ENCODE results near the gene LRRC51. TPM values are rescaled to one million over a fixed set of nuclear protein-coding genes. Genes with fewer than 3 reads are reported as not detected.
"Not testable (repeated sequence)": the region's sequence is repeated elsewhere in the genome, so short reads cannot be mapped to it uniquely, and the experiment has no call there.

Gene LRRC51
- total and polyA plus RNA-seq, 7 donors = 3.2 to 14.8 (median 7.3) TPM

GRCh38 chr11:72140661-72141060 lies 60.0 kb downstream of the LRRC51 start:
- intact Hi-C loops (cut with DNase I) = no loop called here
- Histone ChIP-seq H3K9me3 (no peaks in the 10 kb centered on the region), H3K4me1 (no peaks in the 10 kb centered on the region), H3K36me3 (no peaks in the 10 kb centered on the region), H3K27ac (no peak overlapping the region), H3K27me3 (no peaks in the 10 kb centered on the region), H3K4me3 (no peak overlapping the region)
- DNase-seq = no peak
- 96 to 98% methylated on average over 2 of the region's 2 CpGs for WGBS, 2 donors
- TF ChIP-seq EP300 (IDR thresholded peaks at IDR 0.05) (no peak), POLR2AphosphoS5 (IDR thresholded peaks at IDR 0.05) (no peak), POLR2A (IDR thresholded peaks at IDR 0.05) (no peak)
- TF ChIP-seq, protein P1, sequence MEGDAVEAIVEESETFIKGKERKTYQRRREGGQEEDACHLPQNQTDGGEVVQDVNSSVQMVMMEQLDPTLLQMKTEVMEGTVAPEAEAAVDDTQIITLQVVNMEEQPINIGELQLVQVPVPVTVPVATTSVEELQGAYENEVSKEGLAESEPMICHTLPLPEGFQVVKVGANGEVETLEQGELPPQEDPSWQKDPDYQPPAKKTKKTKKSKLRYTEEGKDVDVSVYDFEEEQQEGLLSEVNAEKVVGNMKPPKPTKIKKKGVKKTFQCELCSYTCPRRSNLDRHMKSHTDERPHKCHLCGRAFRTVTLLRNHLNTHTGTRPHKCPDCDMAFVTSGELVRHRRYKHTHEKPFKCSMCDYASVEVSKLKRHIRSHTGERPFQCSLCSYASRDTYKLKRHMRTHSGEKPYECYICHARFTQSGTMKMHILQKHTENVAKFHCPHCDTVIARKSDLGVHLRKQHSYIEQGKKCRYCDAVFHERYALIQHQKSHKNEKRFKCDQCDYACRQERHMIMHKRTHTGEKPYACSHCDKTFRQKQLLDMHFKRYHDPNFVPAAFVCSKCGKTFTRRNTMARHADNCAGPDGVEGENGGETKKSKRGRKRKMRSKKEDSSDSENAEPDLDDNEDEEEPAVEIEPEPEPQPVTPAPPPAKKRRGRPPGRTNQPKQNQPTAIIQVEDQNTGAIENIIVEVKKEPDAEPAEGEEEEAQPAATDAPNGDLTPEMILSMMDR (IDR thresholded peaks at IDR 0.05) = no peak

- Histone ChIP-seq H3K4me3 (no peak overlapping the region), H3K27me3 (no peaks in the 10 kb centered on the region), H3K4me1 (no peaks in the 10 kb centered on the region), H3K9me3 (no peaks in the 10 kb centered on the region), H3K36me3 (no peaks in the 10 kb centered on the region), H3K27ac (no peak overlapping the region)
- DNase-seq = no peak
- TF ChIP-seq POLR2A (IDR thresholded peaks at IDR 0.05) (no peak), EP300 (IDR thresholded peaks at IDR 0.05) (no peak), POLR2AphosphoS5 (IDR thresholded peaks at IDR 0.05) (no peak)
- TF ChIP-seq, protein P1 (IDR thresholded peaks at IDR 0.05) = no peak
- 86 to 89% methylated on average over 3 of the region's 3 CpGs for WGBS, 2 donors
- intact Hi-C loops (cut with DNase I) = no loop called here
These were observed 60.4 kb downstream of the LRRC51 start for GRCh38 chr11:72141066-72141465.

DNA sequence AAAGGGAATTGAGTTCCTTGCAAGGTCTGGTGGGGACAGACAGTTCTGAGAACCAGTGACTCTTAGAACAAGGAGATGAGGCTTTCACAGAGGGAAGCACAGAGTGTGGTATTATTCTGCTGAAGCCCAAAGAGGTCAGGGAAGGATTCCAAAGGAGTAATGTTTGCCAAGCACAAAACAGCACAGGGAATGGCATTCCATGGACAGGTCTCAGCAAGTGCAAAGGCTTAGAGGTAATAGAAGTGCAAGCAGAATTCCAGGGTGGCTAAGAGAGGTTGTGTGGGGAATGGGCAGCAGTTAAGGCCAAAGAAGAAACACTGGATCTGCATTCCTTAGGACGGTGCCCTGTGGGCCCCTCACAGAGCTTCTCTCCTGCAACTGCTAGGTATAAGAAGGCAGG lies 61.4 kb downstream of the LRRC51 start:
- H3K4me1 ChIP-seq; H3K4me3 ChIP-seq; H3K27ac ChIP-seq; DNase-seq; intact Hi-C loops (cut with DNase I); H3K36me3 ChIP-seq; H3K27me3 ChIP-seq; H3K9me3 ChIP-seq: not testable (repeated sequence)
- WGBS, 2 donors = 68 to 80% methylated on average over 1 of the region's 1 CpG

- H3K4me1 ChIP-seq; H3K4me3 ChIP-seq; H3K36me3 ChIP-seq; DNase-seq; H3K27me3 ChIP-seq; intact Hi-C loops (cut with DNase I); H3K9me3 ChIP-seq; H3K27ac ChIP-seq: not testable (repeated sequence)
- 26 to 90% methylated on average over 1 of the region's 1 CpG for WGBS, 2 donors
These were observed 61.9 kb downstream of the LRRC51 start for GRCh38 chr11:72142543-72142942.

DNA sequence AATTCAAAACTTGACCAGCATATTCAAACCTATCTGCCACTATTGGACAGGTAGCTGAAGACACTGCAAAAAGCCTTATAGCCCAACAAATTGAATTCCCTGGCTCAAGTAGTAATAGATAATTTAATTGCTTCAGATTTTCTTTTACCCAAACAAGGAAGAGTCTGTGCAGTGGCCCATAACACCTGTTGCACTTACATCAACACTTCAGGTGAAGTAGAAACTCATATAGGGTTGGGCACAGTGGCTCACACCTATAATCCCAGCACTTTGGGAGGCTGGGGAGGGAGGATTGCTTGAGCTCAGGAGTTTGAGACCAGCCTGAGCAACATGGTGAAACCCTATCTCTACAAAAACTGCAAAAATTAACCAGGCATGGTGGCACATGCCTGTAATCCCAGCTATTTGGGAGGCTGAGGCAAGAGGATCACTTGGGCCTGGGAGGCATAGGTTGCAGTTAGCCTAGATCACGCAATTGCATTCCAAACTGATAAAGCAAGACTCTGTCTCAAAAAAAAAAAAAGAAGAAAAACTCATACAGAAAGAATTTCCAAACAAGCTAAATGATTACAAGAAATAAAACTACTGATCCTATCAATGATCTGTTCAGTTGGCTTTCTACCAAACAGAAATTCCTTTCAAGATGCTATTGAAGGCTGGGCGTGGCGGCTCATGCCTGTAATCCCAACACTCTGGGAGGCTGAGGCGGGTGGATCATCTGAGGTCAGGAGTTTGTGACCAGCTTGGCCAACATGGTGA lies 64.3 kb downstream of the LRRC51 start:
- TF ChIP-seq EP300 (IDR thresholded peaks at IDR 0.05) (no peak), POLR2AphosphoS5 (IDR thresholded peaks at IDR 0.05) (no peak), POLR2A (IDR thresholded peaks at IDR 0.05) (no peak)
- TF ChIP-seq, protein P1 (IDR thresholded peaks at IDR 0.05) = no peak
- Histone ChIP-seq H3K36me3 (no peaks in the 10 kb centered on the region), H3K27ac (no peak overlapping the region), H3K4me1 (no peaks in the 10 kb centered on the region), H3K27me3 (no peaks in the 10 kb centered on the region), H3K4me3 (no peak overlapping the region), H3K9me3 (no peaks in the 10 kb centered on the region)
- intact Hi-C loops (cut with DNase I) = loop anchor here (2.0 to 5.0 kb wide), 2 partner anchors 118 to 168 kb away; no protein-coding TSS in a partner anchor
- 46 to 79% methylated on average over 4 of the region's 4 CpGs for WGBS, 2 donors
- no peak for DNase-seq

Small RNA genes within 50 kb of the gene (small RNA-seq; reads per million reads assigned to genes)
- 0 reads per million in 3 donors for gene MIR3165
- gene RNU6-72P = 0 reads per million in 3 donors

Other genes with a start within 250 kb of the LRRC51 start
- not detected for gene DEFB108B, start 247.7 kb upstream of the LRRC51 start, total RNA-seq
- gene DEFB108B, start 247.7 kb upstream of the LRRC51 start, polyA plus RNA-seq = not detected
- not detected for gene DEFB131B, start 202.4 kb upstream of the LRRC51 start, total RNA-seq
- gene DEFB131B, start 202.4 kb upstream of the LRRC51 start, polyA plus RNA-seq = not detected
- gene XNDC1N, start 152.3 kb upstream of the LRRC51 start, total RNA-seq = 1 to 10 TPM; 6.3 to 10.0 (median 8.2) TPM
- gene XNDC1N, start 152.3 kb upstream of the LRRC51 start, polyA plus RNA-seq = 1 to 10 TPM; 1.8 to 5.6 (median 1.8) TPM
- gene RNF121, start 151.8 kb upstream of the LRRC51 start, total RNA-seq = 10 to 100 TPM; 25.2 to 34.6 (median 25.3) TPM
- 10 to 100 TPM in 2 of 3 donors, 1 to 10 TPM in 1; 7.2 to 27.2 (median 11.3) TPM for gene RNF121, start 151.8 kb upstream of the LRRC51 start, polyA plus RNA-seq
- gene IL18BP, start 81.9 kb upstream of the LRRC51 start, total RNA-seq = 1 to 10 TPM; 2.5 to 7.5 (median 5.1) TPM
- gene IL18BP, start 81.9 kb upstream of the LRRC51 start, polyA plus RNA-seq = 10 to 100 TPM in 1 of 3 donors, 1 to 10 TPM in 2; 4.8 to 21.3 (median 6.0) TPM
- 100 to 1,000 TPM; 249 to 343 (median 265) TPM for gene NUMA1, start 308 bp upstream of the LRRC51 start, total RNA-seq
- 100 to 1,000 TPM in 2 of 3 donors, 10 to 100 TPM in 1; 99.1 to 176 (median 109) TPM for gene NUMA1, start 308 bp upstream of the LRRC51 start, polyA plus RNA-seq
- gene LAMTOR1, start 22.4 kb downstream of the LRRC51 start, total RNA-seq = 100 to 1,000 TPM in 3 of 4 donors, 10 to 100 TPM in 1; 87.2 to 123 (median 120) TPM
- gene LAMTOR1, start 22.4 kb downstream of the LRRC51 start, polyA plus RNA-seq = 100 to 1,000 TPM; 132 to 256 (median 228) TPM
- gene TOMT, start 25.1 kb downstream of the LRRC51 start, total RNA-seq = not detected
- not detected for gene TOMT, start 25.1 kb downstream of the LRRC51 start, polyA plus RNA-seq
- gene ANAPC15, start 31.8 kb downstream of the LRRC51 start, total RNA-seq = 10 to 100 TPM; 48.5 to 77.1 (median 57.8) TPM
- 10 to 100 TPM; 84.5 to 93.1 (median 89.0) TPM for gene ANAPC15, start 31.8 kb downstream of the LRRC51 start, polyA plus RNA-seq
- gene FOLR3, start 54.9 kb downstream of the LRRC51 start, total RNA-seq = not detected
- under 1 TPM in 1 of 3 donors, not detected in 2; 0.16 TPM for gene FOLR3, start 54.9 kb downstream of the LRRC51 start, polyA plus RNA-seq
- under 1 TPM in 1 of 4 donors, not detected in 3; 0.71 TPM for gene FOLR1, start 111.3 kb downstream of the LRRC51 start, total RNA-seq
- gene FOLR1, start 111.3 kb downstream of the LRRC51 start, polyA plus RNA-seq = under 1 TPM in 1 of 3 donors, not detected in 2; 0.15 TPM
- gene FOLR2, start 135.9 kb downstream of the LRRC51 start, total RNA-seq = 10 to 100 TPM; 14.7 to 61.7 (median 42.9) TPM
- 10 to 100 TPM; 14.1 to 27.0 (median 17.4) TPM for gene FOLR2, start 135.9 kb downstream of the LRRC51 start, polyA plus RNA-seq
- 100 to 1,000 TPM in 1 of 4 donors, 10 to 100 TPM in 3; 66.6 to 195 (median 77.5) TPM for gene INPPL1, start 143.9 kb downstream of the LRRC51 start, total RNA-seq
- 10 to 100 TPM; 30.0 to 96.5 (median 32.6) TPM for gene INPPL1, start 143.9 kb downstream of the LRRC51 start, polyA plus RNA-seq
- 1 to 10 TPM in 1 of 4 donors, under 1 TPM in 2, not detected in 1; 0.41 to 2.9 (median 0.82) TPM for gene PHOX2A, start 163.3 kb downstream of the LRRC51 start, total RNA-seq
- 1 to 10 TPM in 1 of 3 donors, not detected in 2; 1.7 TPM for gene PHOX2A, start 163.3 kb downstream of the LRRC51 start, polyA plus RNA-seq

All from sigmoid colon (tissue), 7 donors.